Mucosa of descending colon (tissue), 3 donors: ENCODE data around the gene INPP4B. TPM values are rescaled to one million over a fixed set of nuclear protein-coding genes. Genes with fewer than 3 reads are reported as not detected.

Experiments used
- ATAC-seq: fragments of 200-7000 bp; cut with Tn5 transposase; one replicate; pipeline ENCODE4 v1.9.1; 2020; ENCODE audit warnings: mild to moderate bottlenecking, moderate library complexity
- DNase-seq, 3 donors: peaks; one replicate each; pipeline ENCODE4 v3.0.0-alpha.2; 2020
- H3K36me3 ChIP-seq: fragments of 200-600 bp; one replicate; pipeline ENCODE4 v1.8.0; 2021; ENCODE audit warnings: low read depth, mild to moderate bottlenecking
- H3K4me1 ChIP-seq: fragments of 200-600 bp; one replicate; pipeline ENCODE4 v1.8.0; 2021; ENCODE audit warnings: low read depth, mild to moderate bottlenecking
- H3K4me3 ChIP-seq: fragments of 200-600 bp; one replicate; pipeline ENCODE4 v1.8.0; 2021; ENCODE audit warnings: mild to moderate bottlenecking
- H3K9me3 ChIP-seq: fragments of 200-600 bp; one replicate; pipeline ENCODE4 v1.8.0; 2021; ENCODE audit warnings: mild to moderate bottlenecking
- CTCF ChIP-seq: fragments of 200-600 bp; IDR thresholded peaks from one replicate; pipeline ENCODE4 v1.8.0; 2022; ENCODE audit warnings: antibody characterized with exemption, mild to moderate bottlenecking
- intact Hi-C, 2 donors: fragments of 100-400 bp; cut with DNase I in 1 of 2; cut with micrococcal nuclease in 1 of 2; formaldehyde crosslinking; loops; one replicate each; pipeline versions ENCODE4 v1.11.0 to v1.11.1; 2022; cut with DNase I, micrococcal nuclease
- total RNA-seq, 3 donors: library from RNA; stranded (reverse); fragmentation: NEBNext Ultra II Directional in 2 of 3; extraction: Animal tissue kit (Norgen Biotek cat#: 25700) in 2 of 3; gene quantifications; one replicate each; pipeline versions ENCODE4 v1.2.1 to v1.2.4, GENCODE V29; 2021 to 2023
- donor health status: DM: no; HTN: no; CAD: no; lungs with moderate emphysema.
- donor health status: DM: no; HTN: no; CAD: no.
- donor health status: DM: no; HTN: yes; CAD: no.

Gene INPP4B
- total RNA-seq, 3 donors from 2014 or later: 22.2 to 27.3 (median 24.1) TPM

- no peaks in the 10 kb centered on the region for H3K9me3 ChIP-seq
- ATAC-seq: no peak
- no peaks in the 10 kb centered on the region for H3K36me3 ChIP-seq
- intact Hi-C loops: no loop called here
- H3K4me1 ChIP-seq: no peaks in the 10 kb centered on the region
- TF ChIP-seq CTCF: no peak
- H3K4me3 ChIP-seq: no peak overlapping the region
- no peak for DNase-seq
These were observed 263.8 kb downstream of the INPP4B start for GRCh38 chr4:142582340-142582739.

GRCh38 chr4:142581881-142582280 lies 264.2 kb downstream of the INPP4B start:
- no peaks in the 10 kb centered on the region for H3K4me1 ChIP-seq
- TF ChIP-seq CTCF: no peak
- H3K36me3 ChIP-seq: no peaks in the 10 kb centered on the region
- ATAC-seq: no peak
- no peaks in the 10 kb centered on the region for H3K9me3 ChIP-seq
- no peak for DNase-seq
- H3K4me3 ChIP-seq: no peak overlapping the region
- intact Hi-C loops: no loop called here

GRCh38 chr4:142579443-142579842 lies 266.7 kb downstream of the INPP4B start:
- no peak for DNase-seq
- no peak for TF ChIP-seq CTCF
- intact Hi-C loops: no loop called here
- ATAC-seq: no peak
- H3K9me3 ChIP-seq: no peaks in the 10 kb centered on the region
- no peaks in the 10 kb centered on the region for H3K36me3 ChIP-seq
- no peaks in the 10 kb centered on the region for H3K4me1 ChIP-seq
- H3K4me3 ChIP-seq: no peak overlapping the region

- no peaks in the 10 kb centered on the region for H3K36me3 ChIP-seq
- TF ChIP-seq CTCF: no peak
- intact Hi-C loops: no loop called here
- no peaks in the 10 kb centered on the region for H3K4me1 ChIP-seq
- no peak for DNase-seq
- no peaks in the 10 kb centered on the region for H3K9me3 ChIP-seq
- H3K4me3 ChIP-seq: no peak overlapping the region
- no peak for ATAC-seq
These were observed 271.8 kb downstream of the INPP4B start for GRCh38 chr4:142574306-142574705.

GRCh38 chr4:142572071-142572470 lies 274.0 kb downstream of the INPP4B start:
- ATAC-seq (no peak), DNase-seq (no peak)
- H3K4me1 ChIP-seq: peaks cover 10% of the 10 kb centered on the region
- no peak overlapping the region for H3K4me3 ChIP-seq
- no peak for TF ChIP-seq CTCF
- intact Hi-C loops: no loop called here
- no peaks in the 10 kb centered on the region for H3K36me3 ChIP-seq
- H3K9me3 ChIP-seq: no peaks in the 10 kb centered on the region
